ENCODE data around the gene CRKL.

CRKL gene

DNA sequence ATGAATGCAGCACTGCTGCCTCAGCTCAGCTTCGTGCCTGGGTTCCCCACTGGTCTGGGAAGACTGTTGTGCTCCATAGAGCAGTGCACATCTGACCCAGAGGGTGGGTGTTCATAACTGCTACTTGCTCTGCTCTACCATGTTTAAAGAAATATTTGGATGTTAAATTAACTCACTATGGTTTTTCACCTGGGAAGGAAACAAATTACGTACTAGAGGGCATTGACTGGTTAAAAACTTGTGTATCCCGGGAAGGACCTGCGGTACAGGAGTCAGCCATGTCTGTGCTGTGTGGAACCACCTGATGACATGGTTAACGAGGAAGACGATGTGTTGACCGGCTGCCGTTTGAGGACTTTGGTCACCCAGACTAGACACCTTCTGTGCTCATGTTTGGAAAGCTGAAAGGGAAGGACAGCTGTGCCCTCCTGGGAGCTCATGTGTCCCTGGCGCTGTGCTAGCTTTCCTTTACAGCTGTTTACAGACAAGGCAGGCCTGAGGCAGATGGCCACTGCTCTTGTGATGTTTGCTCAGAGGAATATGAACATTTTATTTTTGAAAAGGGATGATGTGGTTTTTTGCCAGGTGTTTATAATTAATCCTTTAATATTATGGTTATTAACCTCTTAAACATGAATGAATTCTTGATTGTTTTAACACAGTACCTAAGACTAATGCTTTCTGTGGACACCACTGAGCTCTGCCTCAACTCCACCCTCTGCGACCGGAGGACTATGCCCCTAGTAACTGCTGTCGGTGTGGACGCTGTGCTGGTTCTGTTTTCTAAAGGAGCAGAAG is 35.5 kb downstream of the CRKL start:
- no peak for DNase-seq

DNA sequence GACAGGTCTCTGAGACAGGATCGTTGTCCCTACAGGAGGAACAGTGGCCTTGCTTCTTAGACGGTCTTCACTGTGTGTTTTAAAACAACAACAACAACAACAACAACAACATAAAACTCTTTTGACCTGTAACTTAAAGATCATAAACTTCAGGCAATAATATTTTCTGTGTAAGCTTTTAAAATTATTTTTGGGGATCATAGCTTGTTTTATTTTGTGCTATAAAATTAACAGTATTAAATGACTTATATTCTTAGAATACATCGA is 36.1 kb downstream of the CRKL start:
- DNase-seq: no peak

DNA sequence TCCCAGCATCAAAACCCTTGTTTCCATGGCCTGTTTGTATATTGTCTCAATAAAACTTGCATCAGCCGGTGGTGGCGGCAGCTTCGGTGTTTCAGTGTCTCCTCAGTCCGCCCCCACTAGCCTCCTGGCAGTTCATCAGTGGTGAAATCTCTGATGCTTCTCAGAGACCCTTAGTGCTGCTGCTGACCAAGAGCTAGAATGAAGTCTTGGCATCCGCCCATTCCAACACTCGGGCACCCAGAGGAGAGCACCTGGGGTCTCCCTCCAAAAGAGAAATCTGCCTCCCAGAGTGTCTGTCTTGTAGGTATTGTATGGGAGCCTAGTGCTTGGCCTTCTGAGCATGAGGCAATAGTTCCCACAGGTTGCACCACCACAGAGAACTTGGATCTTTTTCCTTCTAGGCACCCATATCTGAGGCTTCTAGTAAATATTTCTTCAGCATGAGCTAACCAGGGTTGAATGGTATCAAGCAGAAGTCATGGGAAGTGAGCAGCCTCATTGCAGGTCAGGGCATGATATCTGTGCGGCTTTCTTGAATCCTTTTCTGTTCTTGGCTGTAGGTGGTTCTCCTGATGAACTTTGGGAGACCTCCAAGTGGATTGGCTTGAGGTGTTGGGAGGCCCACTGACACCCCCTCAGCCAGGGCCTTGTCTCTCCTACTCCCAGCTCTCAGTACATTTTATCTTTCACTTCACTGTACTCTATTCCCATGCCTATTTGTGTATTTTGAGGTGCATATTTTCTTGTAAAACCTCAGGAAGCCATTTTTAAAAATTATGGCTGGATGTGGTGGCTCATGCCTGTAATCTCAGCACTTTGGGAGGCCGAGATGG is 36.7 kb downstream of the CRKL start:
- no peak for DNase-seq

DNA sequence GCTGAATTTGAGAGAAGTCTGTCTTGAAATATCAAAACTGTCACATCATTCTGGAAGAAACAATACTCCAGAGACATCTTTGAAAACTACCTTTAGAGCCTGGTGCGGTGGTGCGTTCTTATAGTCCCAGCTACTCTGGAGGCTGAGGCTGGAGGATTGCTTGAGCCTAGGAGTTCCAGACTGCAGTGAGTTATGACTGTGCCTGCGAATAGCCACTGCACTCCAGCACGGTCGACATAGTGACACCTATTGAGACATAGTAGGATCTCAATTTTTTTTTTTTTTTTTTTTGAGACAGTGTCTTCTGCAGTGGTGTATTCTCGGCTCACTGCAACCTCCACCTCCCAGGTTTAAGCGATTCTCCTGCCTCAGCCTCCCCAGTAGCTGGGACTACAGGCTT is 38.3 kb downstream of the CRKL start:
- no peak for DNase-seq

DNA sequence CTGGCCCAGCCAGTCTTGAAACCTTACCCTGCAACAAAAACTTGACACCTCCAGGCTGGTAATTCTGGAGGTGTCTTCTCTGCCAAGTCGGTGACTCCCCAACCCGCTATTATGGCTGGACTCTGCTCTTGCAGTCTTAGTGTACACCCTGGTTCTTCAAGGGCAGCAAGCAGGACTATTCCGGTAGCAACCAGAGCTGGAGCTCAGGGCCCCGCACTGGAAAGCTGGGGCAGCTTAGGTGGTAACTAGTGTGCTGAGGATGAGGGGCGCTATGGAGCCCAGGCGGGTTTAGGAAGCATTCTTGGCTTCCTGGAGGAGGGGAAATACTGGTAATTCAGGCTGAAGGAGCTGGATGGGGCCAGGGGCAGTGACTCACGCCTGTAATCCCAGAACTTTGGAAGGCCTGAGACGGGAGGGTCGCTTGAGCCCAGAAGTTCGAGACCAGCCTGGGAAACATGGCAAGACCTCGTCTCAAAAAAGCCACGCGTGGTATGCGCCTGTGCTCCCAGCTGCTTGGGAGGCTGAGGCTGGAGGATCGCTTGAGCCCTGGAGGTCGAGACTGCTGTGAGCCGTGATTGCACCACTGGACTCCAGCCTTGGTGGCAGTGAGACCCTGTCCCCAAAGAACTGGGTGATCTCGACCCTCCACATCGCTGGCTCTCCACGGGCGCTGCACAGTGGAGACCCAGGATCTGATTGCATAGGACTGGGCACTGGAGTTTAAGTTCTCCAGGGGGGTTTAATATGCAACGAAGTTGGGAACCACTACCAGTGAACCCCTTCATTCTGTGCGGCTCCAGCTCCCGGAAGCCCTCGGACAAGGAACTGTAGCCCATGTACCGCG is 39.3 kb downstream of the CRKL start:
- no peak for DNase-seq

DNA sequence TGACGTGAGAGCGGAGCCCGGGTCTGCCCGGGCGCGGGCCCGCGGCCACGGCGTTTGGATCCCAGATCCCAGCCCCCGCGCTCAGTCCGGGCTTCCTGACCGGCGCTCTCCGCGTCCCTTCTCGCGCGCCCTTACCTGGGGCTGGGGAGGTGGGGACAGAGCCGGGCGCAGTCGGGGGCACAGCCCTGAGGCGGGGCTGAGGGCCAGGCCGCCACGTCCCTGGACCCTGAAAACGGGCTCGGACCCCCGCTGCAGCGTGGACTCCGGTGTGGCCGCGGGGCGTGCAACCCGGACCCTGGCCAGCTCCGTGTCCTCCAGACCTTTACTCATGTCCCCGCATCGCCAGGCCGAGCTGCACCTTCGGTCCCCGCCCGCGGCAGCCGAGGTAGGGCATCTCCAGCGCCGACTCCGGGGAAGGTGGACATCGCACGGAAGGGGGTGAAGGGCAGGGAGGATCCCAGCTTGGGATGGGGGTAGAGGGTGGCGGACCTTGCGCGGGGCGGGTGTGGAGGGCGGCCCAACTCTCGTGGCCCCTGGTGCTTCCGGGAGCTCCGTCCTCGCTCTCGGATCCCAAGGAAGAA is 40.0 kb downstream of the CRKL start:
- DNase-seq: no peak

DNA sequence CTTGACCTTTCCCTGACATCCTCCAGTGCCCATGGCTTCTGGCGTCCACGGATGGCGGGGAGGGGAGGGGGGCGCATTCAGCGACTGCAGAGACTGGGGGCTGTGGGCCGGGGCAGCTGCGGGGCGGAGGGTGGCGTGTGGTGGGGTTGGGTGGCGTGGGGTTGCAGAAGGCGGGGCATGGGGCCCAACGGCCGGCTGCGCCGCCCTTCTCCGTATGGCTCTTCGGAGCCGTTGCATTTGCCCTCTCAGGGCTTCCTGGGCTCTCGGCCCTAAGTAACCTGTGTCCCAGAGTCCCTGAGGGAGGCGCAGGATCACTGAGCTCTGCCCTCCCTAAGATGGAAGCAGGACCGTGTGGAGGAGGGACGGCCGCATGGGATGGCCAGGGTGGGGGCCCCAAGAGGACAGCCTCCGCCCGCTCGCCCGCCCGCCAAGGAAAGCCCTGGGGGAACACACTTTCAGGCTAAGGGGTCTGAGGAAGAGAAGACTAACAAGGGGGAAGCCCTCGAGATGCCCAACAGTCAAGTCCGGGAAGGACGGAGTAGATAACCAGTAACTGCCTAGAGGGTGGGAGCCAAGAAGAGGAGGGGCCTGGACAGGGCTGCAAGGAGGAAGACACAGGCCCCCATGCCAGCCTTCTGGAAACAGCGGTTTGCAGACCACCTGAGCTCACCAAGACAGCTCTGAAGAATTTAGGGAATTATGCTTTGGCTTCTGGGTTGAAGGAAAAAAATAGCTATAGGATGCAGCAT is 40.6 kb downstream of the CRKL start:
- DNase-seq: no peak

DNA sequence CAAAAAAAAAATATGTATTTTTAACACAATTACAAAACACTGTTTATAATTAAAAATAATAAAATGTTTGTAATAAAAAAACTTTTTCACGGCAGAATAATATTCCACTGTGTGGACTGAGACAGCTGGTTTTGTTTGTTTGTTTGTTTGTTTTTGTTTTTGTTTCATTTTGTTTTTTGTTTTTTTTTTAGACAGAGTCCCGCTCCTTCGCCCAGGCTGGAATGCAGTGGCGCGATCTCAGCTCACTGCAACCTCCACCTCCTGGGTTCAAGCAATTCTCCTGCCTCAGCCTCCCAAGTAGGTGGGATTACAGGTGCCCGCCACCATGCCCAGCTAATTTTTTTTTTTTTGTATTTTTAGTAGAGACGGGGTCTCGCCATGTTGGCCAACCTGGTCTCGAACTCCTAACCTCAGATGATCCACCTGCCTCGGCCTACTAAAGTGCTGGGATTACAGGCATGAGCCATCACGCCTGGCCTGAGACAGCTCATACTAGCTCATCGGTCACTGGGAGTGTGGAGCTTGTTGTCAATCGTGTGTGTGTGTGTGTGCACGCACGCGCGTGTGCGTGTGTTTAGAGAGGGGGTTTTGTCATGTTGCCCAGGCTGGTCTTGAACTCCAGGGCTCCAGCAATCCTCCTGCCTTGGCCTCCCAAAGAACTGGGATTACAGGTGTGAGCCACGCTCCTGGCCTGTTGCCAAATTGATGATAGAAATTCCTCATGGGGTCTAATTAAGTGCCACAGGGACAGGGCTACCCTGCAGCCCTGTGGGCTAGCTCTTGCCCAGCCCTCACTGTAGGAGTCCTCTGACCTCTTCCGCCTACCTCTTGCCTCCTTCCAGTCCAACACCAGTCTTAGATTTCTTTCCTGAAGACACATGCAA is 42.6 kb downstream of the CRKL start:
- DNase-seq: no peak

DNA sequence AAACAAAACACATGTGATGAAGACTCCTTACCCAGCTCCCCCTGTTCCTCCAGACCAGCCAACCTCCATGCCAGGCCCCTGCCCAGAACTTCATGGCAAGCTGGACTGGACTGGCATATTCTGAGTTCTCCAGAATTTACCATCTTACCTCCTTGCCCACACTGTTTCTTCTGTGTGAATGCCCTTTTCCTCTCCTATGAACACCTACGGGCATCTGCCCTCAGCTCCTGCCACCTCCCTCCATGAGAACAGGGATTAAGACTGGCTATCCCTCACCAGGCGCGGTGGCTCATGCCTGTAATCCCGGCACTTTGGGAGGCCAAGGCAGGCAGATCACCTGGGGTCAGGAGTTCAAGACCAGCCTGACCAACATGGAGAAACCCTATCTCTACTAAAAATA is 43.4 kb downstream of the CRKL start:
- no peak for DNase-seq

DNA sequence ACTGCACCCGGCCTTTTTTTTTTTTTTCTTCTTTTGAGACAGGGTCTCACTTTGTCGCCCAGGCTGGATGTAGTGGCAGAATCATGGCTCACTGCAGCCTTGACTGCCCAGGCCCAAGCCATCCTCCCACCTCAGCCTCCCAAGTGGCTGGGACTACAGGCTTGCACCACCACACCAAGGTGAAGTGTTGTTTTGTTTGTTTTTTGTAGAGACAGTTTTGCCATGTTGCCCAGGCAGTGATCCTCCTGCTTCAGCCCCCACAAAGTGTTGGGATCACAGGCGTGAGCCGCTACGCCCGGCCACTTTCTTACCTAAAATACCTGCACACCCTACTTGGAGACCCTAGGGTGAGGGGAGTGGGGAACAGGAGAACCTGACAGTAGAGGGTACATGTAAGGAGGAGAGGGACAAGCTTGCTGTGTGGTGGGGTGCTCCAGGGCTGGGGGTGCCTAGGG is 45.3 kb downstream of the CRKL start:
- DNase-seq: no peak

DNA sequence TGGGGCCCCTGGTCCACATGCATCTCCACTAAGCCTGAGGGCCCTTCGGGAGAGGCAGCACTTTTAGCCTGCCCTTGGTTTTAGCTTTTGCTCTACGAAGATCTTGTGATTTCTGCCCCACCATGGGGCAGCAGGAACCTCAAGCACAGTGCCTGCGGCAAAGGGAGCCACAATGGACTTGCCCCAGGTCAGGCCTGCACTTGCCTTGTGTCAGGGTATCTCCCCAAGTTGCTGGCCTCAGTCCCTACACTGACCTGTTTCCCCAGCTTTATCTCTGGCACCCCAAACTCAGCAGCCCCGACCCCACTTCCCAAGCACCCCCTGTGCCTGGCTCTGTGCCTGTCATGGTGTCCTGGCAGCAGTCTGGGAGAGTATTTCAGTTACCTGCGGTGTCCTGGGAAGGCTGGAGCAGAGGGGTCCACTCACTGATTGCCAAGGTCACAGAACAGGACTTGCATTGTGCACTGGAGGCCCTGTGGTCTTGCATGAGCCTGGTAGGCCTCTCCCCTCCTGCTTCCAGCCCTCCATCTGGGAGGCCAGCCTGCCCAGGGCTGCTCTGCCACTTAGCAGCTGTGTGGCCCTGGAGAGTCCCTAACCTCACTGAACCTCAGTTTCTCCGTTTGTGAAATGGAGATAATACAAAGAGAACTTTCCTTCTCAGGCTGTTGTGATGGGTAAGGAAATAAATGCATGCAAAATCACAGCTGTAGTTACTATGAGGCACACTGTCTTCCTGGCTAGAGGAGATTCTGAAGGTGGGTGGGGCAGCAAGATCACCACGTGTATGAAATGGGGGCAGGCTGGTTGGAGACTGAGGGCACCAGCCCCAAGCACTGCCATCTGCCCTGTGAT is 46.2 kb downstream of the CRKL start:
- DNase-seq: no peak

DNA sequence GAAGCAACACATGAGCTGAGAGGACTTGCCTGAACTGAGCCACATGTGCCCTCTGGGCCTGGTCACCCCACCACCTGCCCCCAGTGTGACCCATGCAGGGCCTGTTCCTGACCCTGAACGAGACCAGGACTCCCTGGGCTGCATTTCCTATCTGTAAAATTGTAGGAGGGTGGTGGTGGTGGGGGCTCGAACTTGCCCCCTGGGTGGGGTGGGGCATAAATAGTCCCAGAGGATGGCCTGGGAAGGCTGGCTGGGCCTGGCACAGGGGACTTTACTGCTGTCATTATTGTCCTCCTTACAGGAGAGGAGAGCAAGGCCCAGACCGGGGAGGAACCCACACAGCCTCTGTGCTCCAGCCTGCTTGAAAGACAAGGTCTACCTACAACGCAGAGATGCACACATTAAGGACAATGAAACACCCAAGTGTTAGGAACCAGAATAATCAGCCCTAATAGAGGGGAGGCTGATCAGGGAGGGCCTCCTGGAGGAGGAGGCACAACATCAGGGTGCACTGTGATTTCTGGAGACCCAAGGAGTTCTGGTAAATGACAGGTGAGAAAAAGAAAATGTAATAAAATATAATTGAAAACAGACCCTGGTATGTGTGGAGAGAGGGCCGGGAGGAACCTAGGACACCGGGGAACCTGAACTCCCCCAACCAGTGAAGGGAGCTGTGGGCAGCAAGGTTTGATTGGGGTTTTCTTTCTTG is 47.0 kb downstream of the CRKL start:
- no peak for DNase-seq

DNA sequence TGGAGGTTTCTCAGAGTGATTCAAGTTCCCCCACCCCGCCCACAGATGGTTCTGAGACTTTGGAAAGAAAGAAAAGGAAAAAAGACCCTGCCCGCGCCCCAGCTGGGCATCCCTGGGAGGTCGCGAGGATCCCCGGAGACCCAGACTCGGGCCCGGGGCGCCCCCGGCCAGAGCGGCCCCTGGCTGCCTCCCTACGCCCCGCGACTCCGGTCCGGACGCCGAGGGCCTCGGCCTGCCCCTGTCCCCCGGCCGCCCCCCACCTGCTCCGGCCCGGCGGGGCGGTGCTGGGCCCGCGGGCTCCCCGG is 47.5 kb downstream of the CRKL start:
- no peak for DNase-seq

DNA sequence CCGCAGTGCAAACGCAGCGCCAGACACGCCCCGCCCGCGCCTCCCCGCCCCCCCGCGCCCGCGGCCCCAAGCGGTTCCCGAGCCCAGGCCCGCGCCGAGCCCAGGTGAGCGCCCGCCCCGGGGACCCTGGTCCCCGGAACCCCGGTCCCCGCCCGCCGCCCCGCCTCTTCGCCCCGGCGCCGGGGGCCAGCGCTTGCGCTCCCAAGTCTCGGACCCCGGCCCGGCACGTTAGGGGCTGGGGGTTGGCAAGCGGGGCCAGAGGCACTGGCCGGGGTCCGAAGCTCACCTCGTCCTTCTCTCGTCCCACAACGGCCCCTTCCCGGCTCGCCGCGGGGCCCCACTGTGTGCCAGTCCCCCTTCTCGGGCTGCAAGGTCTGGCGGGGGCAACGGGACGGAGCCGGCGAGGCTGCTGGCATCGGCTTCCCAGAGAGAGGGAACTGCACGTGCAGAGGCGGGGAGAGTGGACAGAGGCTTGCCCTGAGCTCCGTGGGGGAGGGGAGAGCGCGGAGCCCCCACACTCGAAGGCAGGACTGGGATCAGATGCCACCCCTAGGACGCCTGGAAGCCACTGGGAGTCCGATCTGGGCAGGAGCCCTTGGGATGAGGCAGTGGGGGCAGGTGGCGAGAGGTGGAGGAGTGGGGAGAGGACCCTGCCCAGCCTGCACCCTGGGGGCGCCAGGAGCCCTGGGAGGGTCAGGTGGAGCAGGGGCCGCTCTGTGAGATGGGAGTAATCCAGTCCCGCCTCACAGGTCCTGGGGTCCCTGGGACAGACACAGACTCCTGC is 48.1 kb downstream of the CRKL start:
- DNase-seq: no peak

DNA sequence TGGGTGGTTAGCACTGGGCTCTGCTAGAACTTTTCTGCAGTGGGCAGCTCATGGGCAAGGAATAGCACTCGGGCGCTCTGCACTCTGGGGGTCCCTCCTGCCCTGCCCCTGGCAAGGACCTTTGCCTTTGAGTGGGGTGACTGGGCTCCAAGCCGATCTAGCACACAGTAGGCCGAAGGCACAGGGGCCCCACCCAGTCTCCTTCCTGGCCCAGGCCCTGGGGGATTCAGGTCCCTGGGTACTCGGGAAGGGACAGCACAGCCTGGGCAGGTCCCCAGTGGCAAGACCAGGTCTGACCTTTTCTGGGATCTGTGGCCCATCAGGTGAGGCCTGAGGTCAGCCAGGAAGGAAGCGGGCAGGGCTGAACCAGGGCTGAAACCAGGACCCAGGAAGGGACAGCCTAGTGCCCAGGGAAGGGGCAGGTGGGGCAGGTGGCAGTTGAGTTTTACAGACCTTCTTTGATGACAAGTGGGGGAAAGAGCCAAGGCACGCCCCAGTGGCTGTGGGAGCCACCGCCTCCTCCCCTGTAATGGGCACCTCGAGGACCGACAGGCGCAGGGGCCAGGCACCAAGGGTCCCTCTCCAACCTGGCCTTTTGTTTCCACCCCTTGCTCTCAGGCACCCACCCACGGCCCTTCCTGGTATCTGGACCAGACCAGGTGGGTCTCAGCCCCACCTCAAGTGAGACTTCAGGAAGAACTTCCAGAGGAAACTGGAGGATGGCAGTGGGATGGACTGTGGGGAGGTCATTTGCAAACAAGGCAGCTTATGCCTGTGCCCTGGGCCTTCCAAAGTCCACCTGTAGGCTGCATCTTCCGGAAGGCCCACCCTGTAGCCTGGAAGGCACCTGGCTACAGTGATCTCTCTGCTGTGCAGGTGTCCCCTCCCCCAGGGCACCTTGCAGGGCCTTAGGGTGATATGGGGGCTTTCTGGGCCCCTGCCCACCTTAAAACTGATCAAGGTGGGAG is 49.0 kb downstream of the CRKL start:
- DNase-seq: no peak

DNA sequence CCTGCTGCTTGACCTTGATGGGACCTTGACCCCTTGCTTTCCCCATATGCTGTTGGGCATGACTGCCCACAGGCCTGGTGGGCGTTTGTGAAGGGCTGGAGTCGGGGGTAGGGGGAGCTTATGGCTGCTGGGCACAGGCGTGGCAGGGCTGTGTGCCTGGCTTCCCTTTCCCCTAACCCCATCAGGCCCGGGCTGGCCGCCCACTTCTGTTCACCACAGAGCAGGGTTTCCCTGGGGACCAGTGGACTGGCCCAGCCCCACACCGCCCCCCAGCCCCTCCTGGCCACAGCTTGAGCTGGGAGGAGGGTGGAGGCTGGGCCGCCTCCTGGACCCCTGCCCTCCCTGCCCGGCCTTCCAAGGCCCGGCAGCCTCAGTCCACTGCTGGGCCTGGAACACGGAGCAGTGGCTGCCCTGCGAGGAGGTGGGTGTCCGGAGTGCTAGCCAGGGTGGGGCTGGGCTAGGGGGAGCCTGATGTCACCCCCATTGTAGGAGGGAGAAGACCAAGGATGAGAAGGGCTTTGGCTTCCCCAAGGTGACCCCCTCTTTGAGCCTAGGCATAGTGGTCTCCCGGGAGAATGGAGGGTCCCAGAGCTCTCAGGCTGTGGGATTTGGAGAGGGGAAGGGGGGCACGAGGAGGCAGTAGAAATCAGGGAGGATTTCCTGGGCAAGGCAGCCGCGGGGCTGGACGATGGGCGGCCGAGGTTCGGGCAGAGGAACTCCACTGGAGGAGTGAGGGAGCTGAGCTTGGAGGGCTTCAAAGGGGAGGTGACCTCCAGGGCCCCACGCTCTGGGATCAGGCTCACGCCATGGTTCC is 49.9 kb downstream of the CRKL start, which contains the start of gene AIFM3:
Gene AIFM3, plus strand, starts transcription at position 373 of the 814 bp plus-strand sequence. CDS start 690 bp downstream, outside the sequence.
- no peak for DNase-seq

Measured in T-helper 9 cell (primary cell).